HG03469 (cell line): ENCODE measurements around the gene NINL.
"Not testable (repeated sequence)": the region's sequence is repeated elsewhere in the genome, so short reads cannot be mapped to it uniquely, and the experiment has no call there.

Source experiments
- ATAC-seq: cut with Tn5 transposase; IDR thresholded peaks from one replicate; pipeline ENCODE4 v1.9.1; 2021; ENCODE audit warnings: mild to moderate bottlenecking, moderate library complexity, moderate number of reproducible peaks; ENCODE audit not compliant: unreplicated experiment

The NINL gene

DNA sequence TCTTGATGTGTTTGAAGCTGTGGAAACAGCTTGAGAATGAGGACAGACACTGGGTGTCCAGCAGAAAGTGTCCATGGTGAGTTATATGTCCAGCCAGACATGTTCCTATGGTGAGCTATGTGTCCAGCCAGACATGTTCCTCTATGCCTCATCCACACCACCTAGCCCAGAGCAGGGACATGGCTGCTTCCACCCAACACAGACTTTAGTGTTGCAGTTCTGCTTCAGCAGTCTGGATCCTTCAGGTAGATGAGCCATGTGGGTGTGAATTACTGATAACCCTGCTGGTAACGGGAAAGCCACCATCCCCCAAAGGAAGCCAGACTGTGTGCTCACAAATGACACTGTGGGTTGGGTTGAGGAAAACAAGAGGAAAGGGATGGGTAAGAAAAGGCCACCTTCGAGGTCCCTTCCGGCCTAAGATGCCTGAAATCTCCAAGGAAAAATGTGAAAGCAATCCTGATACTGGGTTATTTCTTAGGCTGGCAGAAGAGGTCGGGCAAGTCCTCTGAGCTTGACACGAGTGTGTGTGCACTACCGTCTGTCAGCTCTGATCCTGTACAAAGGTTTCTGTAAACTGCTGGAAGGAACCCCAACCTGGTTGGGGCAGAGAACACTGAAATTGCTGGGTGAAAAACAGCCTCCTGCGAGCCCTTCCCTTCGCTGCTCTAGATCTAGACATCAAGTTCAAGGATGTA, 77.8 kb downstream of the NINL start:
- ATAC-seq: no peak

DNA sequence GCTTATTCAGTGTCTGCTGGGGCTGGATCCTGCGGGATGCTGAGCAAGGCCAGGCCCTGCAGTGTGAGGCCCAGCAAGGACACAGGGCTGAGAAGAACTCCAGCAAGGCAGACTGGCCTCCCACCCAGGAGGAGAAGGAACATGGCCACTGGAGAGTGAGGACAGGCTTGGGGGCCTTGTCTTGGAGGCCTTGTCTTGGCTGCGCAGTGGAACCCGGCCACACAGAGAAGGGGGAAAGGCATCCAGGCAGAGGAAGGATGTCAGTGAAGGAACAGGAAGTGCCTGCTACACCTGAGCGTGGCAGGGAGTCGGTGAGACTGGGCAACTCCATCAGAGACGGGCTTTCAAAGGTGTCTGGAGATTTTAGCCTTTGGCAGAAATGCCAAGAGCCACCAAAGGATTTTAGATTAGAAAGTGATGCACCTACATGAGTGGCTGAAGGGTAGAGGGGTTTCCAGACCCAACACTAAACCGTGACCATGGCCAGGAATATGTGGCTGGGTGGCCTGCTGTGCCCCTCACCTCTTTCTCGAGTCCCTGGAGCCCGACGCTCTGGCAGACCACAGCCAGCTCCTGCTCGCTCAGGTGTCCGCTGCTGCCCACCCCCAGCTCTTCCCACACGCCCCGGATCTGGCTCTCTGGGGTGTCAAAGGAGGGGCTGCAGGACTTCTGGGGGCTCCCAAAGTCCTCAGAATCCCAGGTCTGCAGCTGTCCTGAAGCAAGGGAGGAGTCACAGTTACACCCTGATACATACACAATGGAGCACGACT, 80.8 kb downstream of the NINL start:
- no peak for ATAC-seq

DNA sequence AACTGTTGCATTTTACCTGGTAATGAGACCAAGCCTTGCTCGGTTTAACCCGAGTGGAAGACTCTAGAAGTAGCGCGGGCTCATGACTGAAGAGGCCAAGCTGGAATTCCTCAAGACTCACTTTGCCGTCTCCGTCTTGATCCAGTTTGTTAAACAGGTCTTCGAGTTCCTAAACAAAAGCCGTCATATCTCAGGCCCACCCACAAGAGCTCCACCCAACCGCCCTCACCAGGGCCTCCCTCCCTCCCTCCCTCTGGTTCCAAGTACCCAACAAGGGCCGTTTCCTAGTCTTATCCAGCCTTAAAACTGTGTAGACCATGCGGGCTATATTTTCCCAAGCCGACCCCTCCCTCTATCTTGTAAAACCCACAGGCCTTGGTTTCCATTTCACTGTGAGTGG, 81.4 kb downstream of the NINL start:
- ATAC-seq: no peak

DNA sequence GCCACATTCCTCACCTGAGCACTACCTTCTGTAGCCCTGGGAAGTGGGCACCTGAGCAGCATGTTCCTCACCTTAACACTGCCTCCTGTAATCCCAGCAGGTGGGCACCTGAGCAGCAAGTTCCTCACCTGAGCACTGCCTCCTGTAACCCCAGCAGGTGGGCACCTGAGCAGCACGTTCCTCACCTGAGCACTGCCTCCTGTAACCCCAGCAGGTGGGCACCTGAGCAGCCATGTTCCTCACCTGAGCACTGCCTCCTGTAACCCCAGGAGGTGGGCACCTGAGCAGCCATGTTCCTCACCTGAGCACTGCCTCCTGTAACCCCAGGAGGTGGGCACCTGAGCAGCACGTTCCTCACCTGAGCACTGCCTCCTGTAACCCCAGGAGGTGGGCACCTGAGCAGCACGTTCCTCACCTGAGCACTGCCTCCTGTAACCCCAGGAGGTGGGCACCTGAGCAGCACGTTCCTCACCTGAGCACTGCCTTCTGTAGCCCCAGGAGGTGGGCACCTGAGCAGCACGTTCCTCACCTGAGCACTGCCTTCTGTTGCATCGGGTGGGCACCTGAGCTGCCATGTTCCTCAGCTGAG, 82.2 kb downstream of the NINL start:
- not testable (repeated sequence) for ATAC-seq

DNA sequence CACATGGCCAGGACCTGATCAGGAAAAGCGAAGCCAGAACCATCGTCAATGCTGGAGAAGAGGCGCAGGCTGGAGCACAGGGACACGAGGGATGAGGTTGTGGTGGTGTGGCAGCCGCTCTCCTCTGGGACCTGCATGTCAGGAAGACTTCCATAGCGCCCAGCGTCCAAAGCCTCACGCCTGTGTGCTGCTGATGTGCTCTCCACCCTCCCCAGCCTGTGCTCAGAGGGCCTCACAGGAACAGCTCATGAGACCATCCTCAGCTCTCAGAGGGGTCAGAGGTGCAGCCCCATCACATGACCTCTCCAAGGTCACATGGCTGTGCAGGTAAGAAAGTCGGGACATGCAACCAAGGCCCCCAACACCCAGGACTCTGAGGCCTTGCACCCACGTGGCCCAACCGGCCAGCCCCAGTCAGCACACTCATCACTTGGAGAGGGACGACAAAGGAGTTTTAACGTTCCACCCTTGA, 84.4 kb downstream of the NINL start:
- ATAC-seq: no peak

DNA sequence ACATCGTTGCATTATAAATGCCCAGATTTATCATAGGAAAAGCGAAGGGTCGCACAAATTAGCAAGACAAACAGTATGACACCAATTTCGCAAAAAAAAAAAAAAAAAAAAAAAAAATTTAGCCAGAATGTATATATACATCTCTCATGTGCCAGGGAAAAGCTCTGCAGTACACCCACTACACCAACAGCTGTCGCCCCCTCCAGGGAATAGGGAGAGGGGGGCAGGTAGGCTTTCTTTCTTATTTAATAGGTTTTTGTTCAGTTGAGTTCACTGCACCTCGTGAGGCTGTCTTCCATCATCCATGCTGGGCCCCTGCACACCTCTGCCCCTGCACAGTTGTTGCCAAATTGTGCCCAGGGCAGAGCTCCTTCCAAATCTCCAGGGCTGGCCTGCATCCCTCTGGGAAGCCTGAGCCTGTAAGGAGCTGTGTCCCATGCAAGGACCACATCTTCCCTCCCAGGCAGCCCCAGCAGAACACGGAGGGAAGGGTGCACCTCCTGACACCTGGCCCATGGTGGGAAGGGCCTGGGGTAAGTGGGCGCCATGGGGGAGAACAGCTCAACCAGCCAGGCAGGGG, 85.4 kb downstream of the NINL start:
- no peak for ATAC-seq

DNA sequence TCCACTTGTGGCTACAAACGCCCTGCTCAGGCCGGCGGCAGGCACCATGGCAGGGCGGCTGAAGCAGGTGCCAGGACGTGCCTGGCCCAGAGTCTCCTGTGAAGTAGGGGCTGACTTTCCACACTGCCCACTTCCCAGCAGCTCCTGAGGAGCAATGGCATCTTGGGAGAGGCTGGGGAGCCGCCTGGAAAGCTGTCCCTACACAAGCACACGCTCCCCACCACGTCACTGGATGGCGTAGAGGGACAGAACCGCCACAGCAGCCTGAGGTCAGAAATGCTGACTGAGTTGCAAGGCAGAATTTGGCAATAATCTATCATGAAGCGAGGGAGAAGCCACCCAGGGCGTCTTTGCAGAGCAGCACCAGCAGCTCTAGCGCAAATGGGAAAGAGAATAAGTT, 86.3 kb downstream of the NINL start:
- ATAC-seq: no peak

DNA sequence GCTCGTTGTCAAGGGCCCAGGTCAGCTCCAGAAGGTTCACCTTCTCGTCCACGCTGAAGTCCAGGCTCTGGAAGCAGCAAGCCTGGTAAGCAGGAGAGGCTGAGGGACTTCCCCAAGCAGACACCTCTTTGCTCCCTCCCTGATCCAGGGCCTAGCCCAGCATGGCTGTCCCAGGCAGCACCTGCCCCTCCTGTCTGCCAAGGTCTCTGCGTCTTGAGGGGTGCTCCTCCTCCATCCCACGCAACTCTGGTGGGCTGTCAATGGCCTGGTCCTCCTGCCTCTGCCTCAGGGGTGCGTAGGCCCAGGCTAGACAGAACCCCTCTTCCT, 87.1 kb downstream of the NINL start:
- no peak for ATAC-seq

DNA sequence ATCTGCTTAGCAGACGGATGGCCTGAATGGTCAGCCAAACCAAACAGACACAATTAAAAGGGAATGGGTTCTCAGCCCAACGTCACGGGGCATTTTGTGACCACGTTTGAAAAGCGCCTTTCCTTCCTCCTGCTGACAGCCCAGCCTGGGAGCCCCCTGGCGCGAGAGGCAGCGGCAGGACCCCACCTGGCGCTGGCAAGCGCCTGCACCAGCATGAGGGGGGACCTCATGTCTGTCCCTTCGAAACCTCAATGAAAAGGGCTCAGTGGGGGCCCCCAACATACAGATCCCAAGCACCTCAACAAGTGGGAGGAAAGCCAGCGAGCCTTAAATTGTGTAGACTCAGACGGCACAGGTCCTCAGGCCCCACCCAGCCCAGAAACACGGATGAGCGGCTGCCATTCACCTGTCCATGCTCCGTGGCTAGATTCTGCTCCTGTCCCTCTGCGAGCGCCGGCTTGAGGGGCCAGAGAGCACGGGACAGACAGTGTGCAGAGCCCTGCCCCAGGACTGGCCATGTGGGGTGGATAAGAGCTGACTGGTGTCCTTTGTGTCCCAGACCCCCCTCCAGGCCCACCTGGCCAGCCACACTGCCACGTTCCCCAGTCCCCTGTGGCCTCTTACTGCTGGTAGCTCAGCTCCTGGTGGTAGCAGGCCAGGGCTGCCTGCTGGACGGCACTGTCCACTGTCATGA, 87.6 kb downstream of the NINL start:
- ATAC-seq: no peak

DNA sequence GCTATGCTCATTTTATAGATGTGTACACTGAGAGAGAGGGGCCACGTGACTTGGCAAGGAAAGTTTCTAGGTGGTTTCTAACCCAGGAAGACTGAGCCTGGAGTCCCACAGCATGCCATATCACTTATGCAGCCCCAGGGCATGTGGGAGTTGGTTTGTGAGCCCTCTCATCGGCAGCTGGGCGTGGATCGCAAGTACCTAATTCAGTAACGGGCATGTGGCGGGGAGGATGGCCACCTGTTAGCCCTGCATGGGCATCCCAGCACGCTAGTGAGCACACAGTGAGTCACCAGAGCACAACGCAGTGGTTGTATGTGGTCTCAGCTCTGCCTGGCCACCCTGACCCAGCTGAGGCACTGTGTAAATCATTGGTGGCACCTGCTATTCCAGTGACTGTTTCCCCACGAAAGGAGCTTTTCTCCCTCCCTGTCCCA, 88.3 kb downstream of the NINL start:
- no peak for ATAC-seq

DNA sequence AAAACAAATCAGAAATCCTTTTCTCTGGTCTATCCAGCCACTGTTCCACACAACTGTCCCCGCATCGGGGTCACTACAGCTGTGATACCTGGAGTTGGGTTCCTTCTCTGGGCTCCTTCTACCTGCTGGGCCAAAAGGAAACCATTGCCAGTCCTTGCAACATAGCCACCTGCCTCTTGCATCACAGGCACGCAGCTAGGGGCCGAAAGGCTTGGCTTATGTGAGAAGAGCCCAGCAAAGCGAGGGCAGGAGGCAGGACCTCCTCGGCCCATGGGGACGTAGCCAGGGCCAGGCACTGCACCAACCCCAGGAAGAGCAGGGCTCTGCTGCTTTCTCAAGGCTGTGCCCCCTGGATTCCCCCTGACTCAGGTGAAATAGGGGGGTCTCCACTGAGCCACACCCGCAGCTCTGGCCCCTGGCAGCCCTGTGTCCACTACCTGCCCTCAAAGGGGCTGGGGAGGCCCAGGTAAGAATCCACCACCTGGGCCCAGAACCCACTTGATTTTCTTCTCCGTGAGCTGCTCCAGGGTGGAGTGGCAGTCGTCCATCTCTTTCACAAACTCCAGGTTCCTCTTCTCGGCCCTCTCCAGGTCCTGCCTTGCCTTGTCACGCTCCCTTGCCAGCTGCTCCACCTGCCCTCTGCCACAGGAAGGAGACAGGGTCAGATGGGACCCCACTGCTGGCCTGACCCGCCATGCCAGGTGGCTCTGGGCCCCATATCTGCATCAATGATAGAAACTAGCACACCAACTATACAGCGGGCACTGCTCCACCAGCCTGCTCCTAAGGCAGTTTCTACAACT, 89.0 kb downstream of the NINL start:
- ATAC-seq: no peak

DNA sequence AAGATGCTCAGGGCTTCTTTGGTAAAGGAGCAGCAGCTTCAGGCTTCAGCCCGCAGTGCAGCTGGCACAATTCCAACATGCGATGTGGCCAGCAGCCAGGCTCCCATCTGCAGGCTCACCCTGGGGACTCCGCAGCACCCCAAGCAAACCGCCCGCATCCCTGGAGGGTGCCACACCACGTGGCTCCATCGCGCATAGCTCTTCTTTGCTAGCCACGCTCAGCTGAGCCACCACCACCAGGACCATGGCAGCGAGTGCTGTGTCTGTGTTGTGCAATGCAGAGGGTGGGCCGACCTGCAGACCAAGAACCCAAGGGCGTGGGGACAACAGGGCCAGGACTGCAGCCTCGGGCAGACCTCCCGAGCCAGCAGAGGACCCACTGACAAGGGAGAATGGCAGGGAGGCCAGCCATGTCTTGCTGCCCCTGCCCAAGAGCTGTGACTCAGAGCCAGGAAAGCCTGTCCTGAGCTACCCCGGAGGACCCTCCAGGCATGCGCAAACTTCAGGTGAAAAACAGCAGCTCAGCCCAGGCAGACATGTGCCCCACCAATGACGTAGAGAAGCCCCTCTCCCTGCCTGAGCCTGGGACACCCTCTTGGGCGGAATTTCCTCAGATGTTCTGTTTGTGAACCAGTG, 90.0 kb downstream of the NINL start:
- ATAC-seq: no peak

DNA sequence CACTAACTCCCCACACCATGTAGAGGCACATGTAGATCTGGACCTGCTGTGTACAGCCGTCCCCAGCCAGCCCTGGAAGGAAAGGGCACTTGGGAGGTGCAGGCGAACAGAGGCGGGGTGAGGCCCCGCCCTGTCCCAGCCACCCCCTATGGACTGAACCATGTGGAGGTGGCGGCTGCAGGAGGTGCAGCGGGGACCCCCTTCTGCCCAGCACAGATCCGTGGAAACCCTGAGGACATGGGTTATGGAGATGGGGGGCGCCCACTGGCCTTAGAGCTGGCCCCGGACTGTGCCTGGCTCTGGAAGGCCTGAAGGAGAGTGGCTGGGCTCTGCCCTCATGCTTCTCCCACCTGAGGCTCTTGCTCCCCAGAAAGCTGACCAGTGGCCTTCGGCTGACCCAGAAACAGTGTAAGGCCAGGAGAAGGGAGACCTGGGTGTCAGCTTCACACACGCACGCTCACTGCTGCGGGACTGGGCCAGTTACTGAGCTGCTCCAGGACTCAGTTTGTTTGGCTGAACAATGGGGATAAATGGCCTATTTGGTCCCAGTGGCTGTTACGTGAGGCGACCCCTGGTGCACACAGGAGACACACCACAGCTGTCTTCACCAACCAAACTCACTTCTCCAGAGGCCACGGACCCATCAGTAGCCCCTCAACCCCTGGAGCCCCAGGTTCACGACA, 90.7 kb downstream of the NINL start:
- ATAC-seq: no peak

DNA sequence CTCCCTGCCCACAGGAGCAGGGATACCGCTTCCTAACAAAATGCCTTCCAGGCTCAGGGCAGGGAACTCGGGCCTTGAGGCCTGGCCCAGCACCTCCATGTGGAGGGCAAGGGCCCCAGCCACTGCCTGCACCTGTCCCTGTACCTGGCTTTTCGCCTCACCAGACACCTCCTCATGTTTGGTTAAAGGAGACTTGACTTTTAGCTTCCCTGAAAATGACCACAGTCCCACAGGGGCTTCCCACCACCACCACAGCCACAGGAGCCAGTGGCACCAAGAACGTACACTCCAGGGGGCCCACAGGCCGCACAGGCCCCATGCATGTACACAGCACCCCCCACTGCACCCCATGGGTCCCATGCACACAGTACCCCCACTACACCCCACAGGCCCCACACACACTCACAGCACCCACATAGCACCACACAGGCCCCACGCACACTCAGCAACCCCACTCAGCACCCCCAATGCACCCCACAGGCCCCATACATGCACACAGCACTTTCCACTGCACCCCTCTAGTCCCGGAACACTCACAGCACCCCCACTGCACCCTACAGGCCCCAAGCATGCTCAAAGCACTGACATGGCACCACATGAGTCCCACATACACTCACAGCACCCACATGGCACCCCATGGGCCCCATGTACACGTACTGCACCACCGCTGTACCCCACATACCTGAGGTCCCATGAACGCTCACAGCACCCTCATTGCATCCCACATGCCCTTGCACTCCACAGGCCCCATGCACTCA, 91.4 kb downstream of the NINL start:
- ATAC-seq: no peak

DNA sequence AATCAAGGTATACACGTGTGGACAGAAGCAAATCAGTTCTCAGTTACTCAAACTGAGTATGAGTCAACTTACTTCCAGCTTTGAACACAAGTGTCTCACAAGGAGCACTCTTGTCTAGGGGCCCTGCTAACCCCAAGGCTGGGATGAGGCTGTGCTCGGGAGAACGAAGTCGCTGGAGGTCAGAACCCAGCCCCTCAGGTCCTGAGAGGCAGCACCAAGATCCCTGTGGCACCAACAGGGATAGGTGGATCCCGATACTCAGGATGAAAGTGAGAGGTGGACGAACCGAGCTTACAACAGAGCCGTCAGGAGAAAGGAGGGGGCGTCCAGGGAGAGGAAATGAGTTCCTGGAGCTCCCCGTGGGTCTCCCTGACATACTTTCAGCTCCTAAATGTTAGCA, 92.2 kb downstream of the NINL start:
- ATAC-seq: no peak

DNA sequence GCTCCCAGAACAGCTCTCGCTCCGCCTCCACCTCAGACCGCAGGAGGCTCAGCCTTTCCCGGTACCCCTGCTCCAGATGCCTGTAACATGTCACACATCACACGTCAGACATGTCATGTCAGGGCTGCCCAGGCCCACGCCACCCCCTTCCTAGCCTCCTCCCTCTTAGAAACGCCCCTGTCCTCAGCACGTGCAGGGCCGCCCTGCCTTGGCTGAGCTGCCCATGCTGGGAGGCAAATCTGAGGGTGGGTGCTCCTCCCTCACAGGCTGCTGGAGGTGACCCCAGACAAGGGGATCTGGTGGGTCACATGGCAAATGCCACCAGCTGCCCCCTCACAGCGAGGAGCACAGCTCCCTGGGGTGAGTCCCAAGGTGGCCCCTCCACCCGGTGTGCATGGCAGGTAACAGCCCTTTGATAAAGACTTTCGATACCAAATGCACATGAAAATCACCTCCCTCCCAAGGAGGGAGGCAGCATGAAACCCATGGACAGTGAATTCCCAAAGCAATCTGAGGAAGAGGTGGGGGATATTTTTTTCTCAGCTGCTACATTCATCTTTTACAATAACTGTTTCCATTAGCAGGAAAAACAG, 93.8 kb downstream of the NINL start:
- ATAC-seq: no peak

DNA sequence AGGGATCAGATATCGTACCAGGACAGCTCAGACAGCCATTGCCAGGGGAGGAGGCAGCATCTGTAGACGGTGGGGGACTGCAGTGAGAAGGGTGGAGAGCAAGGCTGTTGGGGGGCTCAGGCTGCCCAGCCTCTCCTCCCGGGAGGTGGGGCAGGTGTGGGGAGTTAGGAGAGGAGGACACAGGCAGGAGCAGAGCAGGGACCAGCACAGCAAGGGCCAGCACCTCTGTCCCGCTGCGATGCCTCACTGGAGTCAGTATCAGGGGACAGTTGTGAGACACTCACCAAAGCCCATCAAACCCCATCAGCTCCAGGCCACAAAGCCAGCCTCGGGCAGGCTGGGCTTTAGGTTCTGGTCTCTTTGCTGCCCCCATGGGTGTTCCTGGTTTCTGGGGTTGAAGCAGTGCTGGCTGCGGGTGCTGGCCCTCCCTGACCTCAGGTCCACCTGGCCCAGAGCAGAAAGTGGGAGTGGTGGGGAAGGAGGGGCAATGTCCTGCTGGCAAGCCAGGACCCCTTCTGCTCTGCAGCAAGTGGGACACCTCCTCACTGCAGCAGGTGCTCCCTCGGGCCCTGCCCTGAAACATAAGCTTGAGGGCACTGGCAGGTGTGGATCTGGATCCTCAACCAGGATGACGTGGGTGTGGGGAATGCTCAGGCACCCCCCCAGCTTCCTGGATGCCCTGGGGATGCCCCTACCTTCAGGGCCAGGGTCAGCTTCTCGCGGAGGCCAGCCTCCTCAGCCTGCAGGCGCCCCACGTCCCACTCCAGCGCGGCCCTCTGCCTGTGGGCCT, 94.5 kb downstream of the NINL start:
- no peak for ATAC-seq
